Measurements from ENCODE around the gene OARD1.
"Not testable (repeated sequence)": the region's sequence is repeated elsewhere in the genome, so short reads cannot be mapped to it uniquely, and the experiment has no call there.

OARD1 gene

GRCh38 chr6:41027241-41027640, 44.9 kb downstream of the OARD1 start:
- DNase-seq (ENCODE audit: low read depth in 2 of 2), result no peak

- no peak for DNase-seq (ENCODE audit: low read depth in 2 of 2)
Measured at GRCh38 chr6:41025966-41026530, 46.1 kb downstream of the OARD1 start.

GRCh38 chr6:41023114-41023513, 49.0 kb downstream of the OARD1 start:
- no peak for DNase-seq (ENCODE audit: low read depth in 2 of 2)

- DNase-seq (ENCODE audit: low read depth in 2 of 2), result no peak
Measured at GRCh38 chr6:41022294-41022693, 49.9 kb downstream of the OARD1 start.

- DNase-seq (ENCODE audit: low read depth in 2 of 2), result no peak
Measured at GRCh38 chr6:41021832-41022231, 50.3 kb downstream of the OARD1 start.

GRCh38 chr6:41017663-41018062, 54.5 kb downstream of the OARD1 start:
- no peak for DNase-seq (ENCODE audit: low read depth in 2 of 2)

GRCh38 chr6:41015860-41016259, 56.3 kb downstream of the OARD1 start:
- not testable (repeated sequence) for DNase-seq (ENCODE audit: low read depth in 2 of 2)

GRCh38 chr6:41014780-41015179, 57.4 kb downstream of the OARD1 start:
- no peak for DNase-seq (ENCODE audit: low read depth in 2 of 2)

All from stimulated activated CD8-positive, alpha-beta memory T cell treated with anti-CD3 and anti-CD28 coated beads, Interleukin-7, amount 100 ng/mL, for 1 hour (primary cell).